ENCODE results near the gene PHACTR1. TPM values are rescaled to one million over a fixed set of nuclear protein-coding genes. Genes with fewer than 3 reads are reported as not detected.

PHACTR1 gene
- total RNA-seq, 1 donor from 2014 or later = 116 TPM

- DNase-seq (ENCODE audit: missing footprints) = no peak
- ATAC-seq = peak; percentile 26
- intact Hi-C loops (cut with DNase I) = no loop called here
Observed at GRCh38 chr6:13094781-13095425, 378.3 kb downstream of the PHACTR1 start.

- no peak for ATAC-seq
- DNase-seq (ENCODE audit: missing footprints) = no peak
- intact Hi-C loops (cut with DNase I) = no loop called here
Observed at GRCh38 chr6:13096084-13096483, 379.5 kb downstream of the PHACTR1 start.

GRCh38 chr6:13097454-13097853 is 380.9 kb downstream of the PHACTR1 start:
- intact Hi-C loops (cut with DNase I) = no loop called here
- ATAC-seq (peak; percentile 30), DNase-seq (ENCODE audit: missing footprints) (no peak)

GRCh38 chr6:13098006-13098405 is 381.4 kb downstream of the PHACTR1 start:
- ATAC-seq (no peak), DNase-seq (ENCODE audit: missing footprints) (no peak)
- intact Hi-C loops (cut with DNase I) = no loop called here

- no peak for DNase-seq (ENCODE audit: missing footprints)
- ATAC-seq = no peak
- intact Hi-C loops (cut with DNase I) = no loop called here
Observed at GRCh38 chr6:13098793-13099570, 382.4 kb downstream of the PHACTR1 start.

- intact Hi-C loops (cut with DNase I) = no loop called here
- DNase-seq (ENCODE audit: missing footprints) (no peak), ATAC-seq (no peak)
Observed at GRCh38 chr6:13099771-13100170, 383.2 kb downstream of the PHACTR1 start.

GRCh38 chr6:13101409-13101808 is 384.8 kb downstream of the PHACTR1 start:
- ATAC-seq = no peak
- DNase-seq (ENCODE audit: missing footprints) = no peak
- intact Hi-C loops (cut with DNase I) = no loop called here

- ATAC-seq (no peak), DNase-seq (ENCODE audit: missing footprints) (no peak)
- intact Hi-C loops (cut with DNase I) = no loop called here
Observed at GRCh38 chr6:13101985-13102384, 385.4 kb downstream of the PHACTR1 start.

GRCh38 chr6:13103169-13103568 is 386.6 kb downstream of the PHACTR1 start:
- ATAC-seq = no peak
- intact Hi-C loops (cut with DNase I) = no loop called here
- no peak for DNase-seq (ENCODE audit: missing footprints)

GRCh38 chr6:13105139-13105538 is 388.6 kb downstream of the PHACTR1 start:
- DNase-seq (ENCODE audit: missing footprints) (no peak), ATAC-seq (peak; percentile 23)
- intact Hi-C loops (cut with DNase I) = no loop called here

- intact Hi-C loops (cut with DNase I) = no loop called here
Observed at GRCh38 chr6:13112921-13113320, 396.4 kb downstream of the PHACTR1 start.

GRCh38 chr6:13113376-13113775 is 396.8 kb downstream of the PHACTR1 start:
- no peak for ATAC-seq
- intact Hi-C loops (cut with DNase I) = no loop called here
- no peak for DNase-seq (ENCODE audit: missing footprints)

More at GRCh38 chr6:13112921-13113320, 396.4 kb downstream of the PHACTR1 start:
- DNase-seq (ENCODE audit: missing footprints) = no peak
- no peak for ATAC-seq

- intact Hi-C loops (cut with DNase I) = no loop called here
- ATAC-seq = peak; percentile 64
Observed at GRCh38 chr6:13113981-13114593, 397.5 kb downstream of the PHACTR1 start.

GRCh38 chr6:13116155-13116554 is 399.6 kb downstream of the PHACTR1 start:
- intact Hi-C loops (cut with DNase I) = no loop called here
- ATAC-seq = no peak
- DNase-seq (ENCODE audit: missing footprints) = no peak

More at GRCh38 chr6:13113981-13114593, 397.5 kb downstream of the PHACTR1 start:
- no peak for DNase-seq (ENCODE audit: missing footprints)

- intact Hi-C loops (cut with DNase I) = no loop called here
Observed at GRCh38 chr6:13117570-13117969, 401.0 kb downstream of the PHACTR1 start.

GRCh38 chr6:13119549-13119948 is 403.0 kb downstream of the PHACTR1 start:
- ATAC-seq (no peak), DNase-seq (ENCODE audit: missing footprints) (no peak)
- intact Hi-C loops (cut with DNase I) = no loop called here

More at GRCh38 chr6:13117570-13117969, 401.0 kb downstream of the PHACTR1 start:
- ATAC-seq (no peak), DNase-seq (ENCODE audit: missing footprints) (no peak)

- DNase-seq (ENCODE audit: missing footprints) = no peak
- ATAC-seq = peak; percentile 94
- intact Hi-C loops (cut with DNase I) = loop anchor here (2.0 to 5.0 kb wide), 3 partner anchors 108 to 210 kb away; no protein-coding TSS in a partner anchor
Observed at GRCh38 chr6:13120483-13121482, 404.2 kb downstream of the PHACTR1 start.

- DNase-seq (ENCODE audit: missing footprints) = no peak
- no peak for ATAC-seq
- intact Hi-C loops (cut with DNase I) = loop anchor here (5.0 kb wide), 2 partner anchors 112 to 162 kb away; no protein-coding TSS in a partner anchor
Observed at GRCh38 chr6:13124131-13124530, 407.6 kb downstream of the PHACTR1 start.

Data from Right ventricle myocardium inferior (tissue), 1 donor.